ENCODE data around the gene PLIN5. TPM values are rescaled to one million over a fixed set of nuclear protein-coding genes. Genes with fewer than 3 reads are reported as not detected.

Gene PLIN5
- total and polyA plus RNA-seq, 2 of the 8 experiments (the other 6 are each of a cell fraction or from before 2014, with no cell fraction given): 2.0 to 2.5 TPM

DNA sequence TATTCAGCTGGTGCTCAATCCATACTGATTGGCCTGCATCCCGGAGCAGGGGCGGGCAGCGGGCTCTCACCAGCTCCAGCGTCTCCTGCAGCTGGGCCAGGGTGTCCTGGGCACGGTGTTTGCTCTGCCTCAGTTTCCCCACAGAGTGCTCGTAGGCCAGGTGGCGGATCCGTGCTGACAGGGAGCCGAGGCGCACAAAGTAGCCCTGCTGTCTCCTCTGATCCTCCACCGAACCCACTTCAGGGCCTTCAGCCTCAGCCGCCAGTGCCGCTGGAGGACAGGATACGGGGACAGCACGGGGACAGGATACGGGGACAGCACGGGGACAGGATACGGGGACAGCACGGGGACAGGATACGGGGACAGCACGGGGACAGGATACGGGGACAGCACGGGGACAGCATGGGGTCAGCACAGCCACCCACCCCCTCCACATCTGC lies 9.4 kb downstream of the PLIN5 start (continued):
- TF ChIP-seq, protein P1, sequence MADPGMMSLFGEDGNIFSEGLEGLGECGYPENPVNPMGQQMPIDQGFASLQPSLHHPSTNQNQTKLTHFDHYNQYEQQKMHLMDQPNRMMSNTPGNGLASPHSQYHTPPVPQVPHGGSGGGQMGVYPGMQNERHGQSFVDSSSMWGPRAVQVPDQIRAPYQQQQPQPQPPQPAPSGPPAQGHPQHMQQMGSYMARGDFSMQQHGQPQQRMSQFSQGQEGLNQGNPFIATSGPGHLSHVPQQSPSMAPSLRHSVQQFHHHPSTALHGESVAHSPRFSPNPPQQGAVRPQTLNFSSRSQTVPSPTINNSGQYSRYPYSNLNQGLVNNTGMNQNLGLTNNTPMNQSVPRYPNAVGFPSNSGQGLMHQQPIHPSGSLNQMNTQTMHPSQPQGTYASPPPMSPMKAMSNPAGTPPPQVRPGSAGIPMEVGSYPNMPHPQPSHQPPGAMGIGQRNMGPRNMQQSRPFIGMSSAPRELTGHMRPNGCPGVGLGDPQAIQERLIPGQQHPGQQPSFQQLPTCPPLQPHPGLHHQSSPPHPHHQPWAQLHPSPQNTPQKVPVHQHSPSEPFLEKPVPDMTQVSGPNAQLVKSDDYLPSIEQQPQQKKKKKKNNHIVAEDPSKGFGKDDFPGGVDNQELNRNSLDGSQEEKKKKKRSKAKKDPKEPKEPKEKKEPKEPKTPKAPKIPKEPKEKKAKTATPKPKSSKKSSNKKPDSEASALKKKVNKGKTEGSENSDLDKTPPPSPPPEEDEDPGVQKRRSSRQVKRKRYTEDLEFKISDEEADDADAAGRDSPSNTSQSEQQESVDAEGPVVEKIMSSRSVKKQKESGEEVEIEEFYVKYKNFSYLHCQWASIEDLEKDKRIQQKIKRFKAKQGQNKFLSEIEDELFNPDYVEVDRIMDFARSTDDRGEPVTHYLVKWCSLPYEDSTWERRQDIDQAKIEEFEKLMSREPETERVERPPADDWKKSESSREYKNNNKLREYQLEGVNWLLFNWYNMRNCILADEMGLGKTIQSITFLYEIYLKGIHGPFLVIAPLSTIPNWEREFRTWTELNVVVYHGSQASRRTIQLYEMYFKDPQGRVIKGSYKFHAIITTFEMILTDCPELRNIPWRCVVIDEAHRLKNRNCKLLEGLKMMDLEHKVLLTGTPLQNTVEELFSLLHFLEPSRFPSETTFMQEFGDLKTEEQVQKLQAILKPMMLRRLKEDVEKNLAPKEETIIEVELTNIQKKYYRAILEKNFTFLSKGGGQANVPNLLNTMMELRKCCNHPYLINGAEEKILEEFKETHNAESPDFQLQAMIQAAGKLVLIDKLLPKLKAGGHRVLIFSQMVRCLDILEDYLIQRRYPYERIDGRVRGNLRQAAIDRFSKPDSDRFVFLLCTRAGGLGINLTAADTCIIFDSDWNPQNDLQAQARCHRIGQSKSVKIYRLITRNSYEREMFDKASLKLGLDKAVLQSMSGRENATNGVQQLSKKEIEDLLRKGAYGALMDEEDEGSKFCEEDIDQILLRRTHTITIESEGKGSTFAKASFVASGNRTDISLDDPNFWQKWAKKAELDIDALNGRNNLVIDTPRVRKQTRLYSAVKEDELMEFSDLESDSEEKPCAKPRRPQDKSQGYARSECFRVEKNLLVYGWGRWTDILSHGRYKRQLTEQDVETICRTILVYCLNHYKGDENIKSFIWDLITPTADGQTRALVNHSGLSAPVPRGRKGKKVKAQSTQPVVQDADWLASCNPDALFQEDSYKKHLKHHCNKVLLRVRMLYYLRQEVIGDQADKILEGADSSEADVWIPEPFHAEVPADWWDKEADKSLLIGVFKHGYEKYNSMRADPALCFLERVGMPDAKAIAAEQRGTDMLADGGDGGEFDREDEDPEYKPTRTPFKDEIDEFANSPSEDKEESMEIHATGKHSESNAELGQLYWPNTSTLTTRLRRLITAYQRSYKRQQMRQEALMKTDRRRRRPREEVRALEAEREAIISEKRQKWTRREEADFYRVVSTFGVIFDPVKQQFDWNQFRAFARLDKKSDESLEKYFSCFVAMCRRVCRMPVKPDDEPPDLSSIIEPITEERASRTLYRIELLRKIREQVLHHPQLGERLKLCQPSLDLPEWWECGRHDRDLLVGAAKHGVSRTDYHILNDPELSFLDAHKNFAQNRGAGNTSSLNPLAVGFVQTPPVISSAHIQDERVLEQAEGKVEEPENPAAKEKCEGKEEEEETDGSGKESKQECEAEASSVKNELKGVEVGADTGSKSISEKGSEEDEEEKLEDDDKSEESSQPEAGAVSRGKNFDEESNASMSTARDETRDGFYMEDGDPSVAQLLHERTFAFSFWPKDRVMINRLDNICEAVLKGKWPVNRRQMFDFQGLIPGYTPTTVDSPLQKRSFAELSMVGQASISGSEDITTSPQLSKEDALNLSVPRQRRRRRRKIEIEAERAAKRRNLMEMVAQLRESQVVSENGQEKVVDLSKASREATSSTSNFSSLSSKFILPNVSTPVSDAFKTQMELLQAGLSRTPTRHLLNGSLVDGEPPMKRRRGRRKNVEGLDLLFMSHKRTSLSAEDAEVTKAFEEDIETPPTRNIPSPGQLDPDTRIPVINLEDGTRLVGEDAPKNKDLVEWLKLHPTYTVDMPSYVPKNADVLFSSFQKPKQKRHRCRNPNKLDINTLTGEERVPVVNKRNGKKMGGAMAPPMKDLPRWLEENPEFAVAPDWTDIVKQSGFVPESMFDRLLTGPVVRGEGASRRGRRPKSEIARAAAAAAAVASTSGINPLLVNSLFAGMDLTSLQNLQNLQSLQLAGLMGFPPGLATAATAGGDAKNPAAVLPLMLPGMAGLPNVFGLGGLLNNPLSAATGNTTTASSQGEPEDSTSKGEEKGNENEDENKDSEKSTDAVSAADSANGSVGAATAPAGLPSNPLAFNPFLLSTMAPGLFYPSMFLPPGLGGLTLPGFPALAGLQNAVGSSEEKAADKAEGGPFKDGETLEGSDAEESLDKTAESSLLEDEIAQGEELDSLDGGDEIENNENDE (IDR thresholded peaks at IDR 0.05; ENCODE audit: insufficient replicate concordance, low read length): no peak
- TF ChIP-seq SUZ12 (IDR thresholded peaks at IDR 0.05; ENCODE audit: low read length) (no peak), TAF7 (optimal IDR thresholded peaks at IDR 0.05; ENCODE audit: borderline replicate concordance, low read depth, low read length) (no peak), CTBP2 (IDR thresholded peaks at IDR 0.05; ENCODE audit: borderline replicate concordance, insufficient read depth, insufficient read length, low read length) (no peak), SP2 (IDR thresholded peaks at IDR 0.05; ENCODE audit: low read length) (no peak), HDAC2 (IDR thresholded peaks at IDR 0.05; ENCODE audit: borderline replicate concordance in 1 of 2, low read depth in 2 of 2, low read length in 2 of 2) (no peak), JUND (IDR thresholded peaks at IDR 0.05; ENCODE audit: low read length) (no peak), SP1 (IDR thresholded peaks at IDR 0.05; ENCODE audit: low read depth, low read length) (no peak), POU5F1 (IDR thresholded peaks at IDR 0.05; ENCODE audit: low read depth, low read length) (no peak), ZNF274 (IDR thresholded peaks at IDR 0.05; ENCODE audit: borderline replicate concordance, extremely low read depth, low read length) (no peak), TEAD4 (IDR thresholded peaks at IDR 0.05; ENCODE audit: low read depth, low read length) (no peak), CBX5 (IDR thresholded peaks at IDR 0.05; ENCODE audit: low read depth, low read length) (no peak)
